SKM-1 treated with dmso at 0.1 percent for 144 hours (cell line): ENCODE data around the gene RGPD4.
"Not testable (repeated sequence)": the region's sequence is repeated elsewhere in the genome, so short reads cannot be mapped to it uniquely, and the experiment has no call there.

Source experiments
- DNase-seq: peaks from one replicate; lab custom pipeline; 2025; ENCODE audit not compliant: unreplicated experiment; lab: John Stamatoyannopoulos, UW

The RGPD4 gene

GRCh38 chr2:107916696-107917370 is 90.1 kb downstream of the RGPD4 start:
- not testable (repeated sequence) for DNase-seq

GRCh38 chr2:107927034-107927534 is 100.4 kb downstream of the RGPD4 start:
- no peak for DNase-seq

GRCh38 chr2:107931412-107931811 is 104.7 kb downstream of the RGPD4 start:
- DNase-seq, result no peak

GRCh38 chr2:107932488-107932887 is 105.8 kb downstream of the RGPD4 start:
- DNase-seq, result no peak

- DNase-seq, result peak; percentile 18
Measured at GRCh38 chr2:107932979-107933378, 106.3 kb downstream of the RGPD4 start.

- peak; percentile 26 for DNase-seq
Measured at GRCh38 chr2:107936433-107937359, 110.0 kb downstream of the RGPD4 start.
